GM12875 (cell line): ENCODE data around the gene C12orf42.

Experiments
- H3K4me3 ChIP-seq: one replicate; pipeline ENCODE4 v1.5.1; 2011; ENCODE audit warnings: low read depth, low read length, control low read depth
- CTCF ChIP-seq: IDR thresholded peaks from 2 replicates; pipeline ENCODE4 v1.5.1; 2011; ENCODE audit warnings: low read depth, mild to moderate bottlenecking, control low read depth, inconsistent platforms, low read length, moderate library complexity, borderline replicate concordance; ENCODE audit not compliant: insufficient read depth

The C12orf42 gene

DNA sequence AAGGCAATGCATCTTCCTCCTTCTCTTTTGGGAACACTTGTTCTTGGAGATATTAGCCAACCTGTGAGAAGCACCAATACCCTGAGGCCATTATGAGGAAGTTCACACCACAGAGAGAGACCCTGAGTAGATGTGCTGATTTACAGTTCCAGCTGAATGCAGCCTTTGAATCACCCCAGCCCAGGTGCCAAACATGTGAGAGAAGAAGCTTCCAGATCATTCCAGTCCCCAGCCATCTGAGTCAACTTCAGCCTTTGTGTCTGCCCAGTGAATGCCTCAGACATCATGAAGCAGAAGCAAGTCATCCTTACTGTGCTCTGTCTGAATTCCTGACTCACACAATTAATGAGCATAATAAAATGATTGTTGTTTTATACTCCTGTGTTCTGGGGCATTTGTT is 25.1 kb downstream of the C12orf42 start:
- TF ChIP-seq CTCF: no peak

DNA sequence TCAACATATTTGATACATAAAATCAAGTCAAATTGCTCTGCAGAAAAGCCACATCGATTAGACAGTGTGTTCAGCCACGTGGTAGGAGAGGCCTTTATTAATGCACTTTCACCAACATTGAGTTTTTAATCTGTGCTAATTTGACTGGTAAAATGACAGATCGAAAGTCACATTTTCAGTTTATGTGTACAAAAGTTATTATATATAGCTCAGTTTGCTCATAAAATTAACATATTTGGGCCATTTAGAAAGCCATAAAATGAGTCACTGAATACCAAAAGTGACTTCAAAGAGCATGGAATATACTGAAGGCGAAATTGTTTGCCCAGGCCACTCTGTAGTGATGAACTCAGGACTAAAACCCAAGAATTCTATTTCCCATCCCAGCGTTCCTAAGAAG is 26.0 kb downstream of the C12orf42 start:
- no peak for TF ChIP-seq CTCF
- H3K4me3 ChIP-seq: no peak overlapping the region

More for the DNA sequence above, 25.1 kb downstream of the C12orf42 start:
- H3K4me3 ChIP-seq: no peak overlapping the region

- TF ChIP-seq CTCF: no peak
- no peak overlapping the region for H3K4me3 ChIP-seq
Observed at GRCh38 chr12:103468837-103469236, 26.9 kb downstream of the C12orf42 start.

DNA sequence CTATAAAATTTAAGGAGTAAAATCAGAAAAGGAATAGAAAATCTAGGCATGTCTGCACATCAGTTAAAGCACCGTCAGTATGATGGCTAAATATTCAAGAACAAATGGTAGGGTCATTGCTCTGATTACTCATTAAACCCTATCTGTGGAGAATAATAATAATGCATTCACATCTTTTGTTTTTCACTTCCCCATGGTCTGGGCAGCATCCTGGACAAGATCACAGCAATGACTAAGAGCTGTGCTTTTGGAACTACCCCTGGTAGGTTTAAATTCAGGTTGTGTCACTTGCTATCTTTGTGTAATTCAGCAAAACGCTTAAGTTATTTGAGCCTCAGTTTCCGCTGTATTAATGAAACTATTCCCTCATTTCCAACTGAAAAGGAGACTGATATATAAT is 33.1 kb downstream of the C12orf42 start:
- no peak overlapping the region for H3K4me3 ChIP-seq
- TF ChIP-seq CTCF: no peak

DNA sequence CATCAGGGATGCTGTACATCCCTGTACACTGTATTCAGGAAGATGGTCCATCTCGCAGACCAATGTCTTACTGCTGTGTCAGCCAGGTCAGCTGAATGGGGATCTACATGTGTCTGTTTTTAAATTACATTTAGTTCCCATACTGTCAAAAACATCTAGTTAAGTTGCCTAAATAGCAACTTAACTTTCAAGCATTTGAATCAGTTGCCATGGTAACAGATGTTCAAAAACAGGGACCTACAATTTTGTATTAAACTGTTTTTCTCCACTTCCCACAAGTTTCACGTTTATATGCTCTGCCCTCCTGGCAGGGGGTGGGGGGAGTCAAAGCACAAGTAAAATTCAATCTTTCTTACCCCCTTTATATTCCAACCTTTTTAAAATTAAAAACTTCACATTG is 38.3 kb downstream of the C12orf42 start:
- TF ChIP-seq CTCF: no peak
- H3K4me3 ChIP-seq: no peak overlapping the region

GRCh38 chr12:103456006-103456405 is 39.8 kb downstream of the C12orf42 start:
- no peak for TF ChIP-seq CTCF
- H3K4me3 ChIP-seq: no peak overlapping the region

DNA sequence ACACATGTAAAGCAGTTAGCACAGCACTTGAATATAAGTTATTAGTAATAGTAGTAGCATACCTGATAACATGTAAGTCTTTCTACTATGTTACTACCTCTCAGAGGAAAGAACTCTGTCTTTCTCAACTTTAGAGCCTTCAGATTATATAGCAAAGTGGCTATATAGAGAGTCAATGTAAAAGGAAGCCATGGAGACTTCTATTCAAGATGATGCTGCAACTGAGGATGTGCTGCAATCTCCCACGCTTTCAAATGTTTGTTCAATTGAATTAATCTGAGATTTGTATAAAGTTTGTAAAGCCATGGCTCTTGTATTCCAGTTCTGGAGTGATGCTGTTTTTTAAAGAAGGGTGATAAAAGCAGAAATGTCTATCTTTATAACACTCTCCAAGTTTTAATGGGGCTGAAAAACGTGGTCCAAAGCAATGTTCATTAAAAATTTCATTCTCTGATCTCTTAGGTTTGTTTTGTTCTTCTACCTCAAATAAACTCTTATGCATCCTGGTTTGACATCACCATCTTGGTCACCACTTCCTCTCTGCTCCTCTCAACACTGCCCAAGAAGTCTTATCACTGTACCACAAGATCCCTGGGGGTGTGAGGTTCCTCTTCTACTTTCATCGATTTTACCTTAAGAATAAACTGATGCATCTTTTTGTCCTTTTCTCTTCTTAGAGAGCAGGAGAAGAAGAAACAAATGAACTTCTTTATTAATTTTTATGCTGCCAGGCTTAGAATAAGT is 40.6 kb downstream of the C12orf42 start:
- TF ChIP-seq CTCF: no peak
- H3K4me3 ChIP-seq: no peak overlapping the region
